ENCODE results near the gene VPS41. TPM values are rescaled to one million over a fixed set of nuclear protein-coding genes. Genes with fewer than 3 reads are reported as not detected.

Gene VPS41
- total and polyA plus RNA-seq, 3 donors from 2014 or later: 28.8 to 59.1 (median 52.7) TPM

- no peaks in the 10 kb centered on the region for H3K9me3 ChIP-seq
- no peaks in the 10 kb centered on the region for H3K27me3 ChIP-seq
- H3K4me3 ChIP-seq: no peak overlapping the region
- intact Hi-C loops (cut with DNase I; ENCODE audit: low total_unique reads): no loop called here
- 65 to 82% methylated on average over 1 of the region's 1 CpG for WGBS, 2 donors
- TF ChIP-seq POLR2A (IDR thresholded peaks at IDR 0.05): no peak
- H3K27ac ChIP-seq: no peak overlapping the region
- no peaks in the 10 kb centered on the region for H3K36me3 ChIP-seq (ENCODE audit: low read depth, missing control alignments)
- DNase-seq: no peak
- H3K4me1 ChIP-seq: no peaks in the 10 kb centered on the region
Measured at GRCh38 chr7:38681882-38682281, 227.1 kb downstream of the VPS41 start.

GRCh38 chr7:38679419-38679818 lies 229.6 kb downstream of the VPS41 start:
- DNase-seq: no peak
- H3K4me1 ChIP-seq: no peaks in the 10 kb centered on the region
- H3K27ac ChIP-seq: no peak overlapping the region
- TF ChIP-seq CTCF (IDR thresholded peaks at IDR 0.05): no peak
- TF ChIP-seq POLR2A (IDR thresholded peaks at IDR 0.05): no peak
- no peaks in the 10 kb centered on the region for H3K27me3 ChIP-seq
- H3K4me3 ChIP-seq: no peak overlapping the region
- H3K9me3 ChIP-seq: no peaks in the 10 kb centered on the region
- no peaks in the 10 kb centered on the region for H3K36me3 ChIP-seq (ENCODE audit: low read depth, missing control alignments)
- intact Hi-C loops (cut with DNase I; ENCODE audit: low total_unique reads): no loop called here
- 64 to 73% methylated on average over 3 of the region's 3 CpGs for WGBS, 2 donors

GRCh38 chr7:38678698-38679054 lies 230.3 kb downstream of the VPS41 start:
- intact Hi-C loops (cut with DNase I; ENCODE audit: low total_unique reads): no loop called here
- TF ChIP-seq CTCF (IDR thresholded peaks at IDR 0.05): no peak
- TF ChIP-seq POLR2A (IDR thresholded peaks at IDR 0.05): no peak

GRCh38 chr7:38677981-38678697 lies 230.9 kb downstream of the VPS41 start:
- WGBS, 2 donors: 88 to 90% methylated on average over 5 of the region's 5 CpGs
- intact Hi-C loops (cut with DNase I; ENCODE audit: low total_unique reads): no loop called here
- Histone ChIP-seq H3K27ac (no peak overlapping the region), H3K4me1 (no peaks in the 10 kb centered on the region), H3K9me3 (no peaks in the 10 kb centered on the region), H3K36me3 (ENCODE audit: low read depth, missing control alignments) (no peaks in the 10 kb centered on the region), H3K4me3 (no peak overlapping the region), H3K27me3 (no peaks in the 10 kb centered on the region)
- no peak for DNase-seq
- no peak for TF ChIP-seq POLR2A (IDR thresholded peaks at IDR 0.05)
- TF ChIP-seq CTCF (IDR thresholded peaks at IDR 0.05): no peak

More at GRCh38 chr7:38678698-38679054, 230.3 kb downstream of the VPS41 start:
- no peaks in the 10 kb centered on the region for H3K27me3 ChIP-seq
- DNase-seq: no peak
- H3K4me3 ChIP-seq: no peak overlapping the region
- no peaks in the 10 kb centered on the region for H3K36me3 ChIP-seq (ENCODE audit: low read depth, missing control alignments)
- WGBS, 2 donors: 91 to 92% methylated on average over 1 of the region's 1 CpG
- no peaks in the 10 kb centered on the region for H3K4me1 ChIP-seq
- no peaks in the 10 kb centered on the region for H3K9me3 ChIP-seq
- no peak overlapping the region for H3K27ac ChIP-seq

GRCh38 chr7:38675494-38676106 lies 233.4 kb downstream of the VPS41 start:
- no peak overlapping the region for H3K27ac ChIP-seq
- no peaks in the 10 kb centered on the region for H3K9me3 ChIP-seq
- no peaks in the 10 kb centered on the region for H3K27me3 ChIP-seq
- DNase-seq: no peak
- no peak overlapping the region for H3K4me3 ChIP-seq
- H3K4me1 ChIP-seq: no peaks in the 10 kb centered on the region
- H3K36me3 ChIP-seq (ENCODE audit: low read depth, missing control alignments): no peaks in the 10 kb centered on the region
- TF ChIP-seq CTCF (IDR thresholded peaks at IDR 0.05): no peak
- TF ChIP-seq POLR2A (IDR thresholded peaks at IDR 0.05): no peak
- intact Hi-C loops (cut with DNase I; ENCODE audit: low total_unique reads): no loop called here
- WGBS, 2 donors: 51 to 59% methylated on average over 8 of the region's 8 CpGs
